Skeletal muscle cell (primary cell): ENCODE data around the gene ARPC1A.
A peak's percentile ranks its signal among the peaks of the same experiment; 100 is the strongest.
"Not testable (repeated sequence)": the region's sequence is repeated elsewhere in the genome, so short reads cannot be mapped to it uniquely, and the experiment has no call there.

Source experiments
- DNase-seq: peaks from one replicate; pipeline ENCODE4 v3.0.0-alpha.2; 2010; ENCODE audit warnings: low read depth
- H3K4me3 ChIP-seq: 2 replicates; pipeline ENCODE4 v1.5.1; 2011; ENCODE audit warnings: low read depth, mild to moderate bottlenecking, control low read depth, low read length, moderate library complexity

Gene ARPC1A

DNA sequence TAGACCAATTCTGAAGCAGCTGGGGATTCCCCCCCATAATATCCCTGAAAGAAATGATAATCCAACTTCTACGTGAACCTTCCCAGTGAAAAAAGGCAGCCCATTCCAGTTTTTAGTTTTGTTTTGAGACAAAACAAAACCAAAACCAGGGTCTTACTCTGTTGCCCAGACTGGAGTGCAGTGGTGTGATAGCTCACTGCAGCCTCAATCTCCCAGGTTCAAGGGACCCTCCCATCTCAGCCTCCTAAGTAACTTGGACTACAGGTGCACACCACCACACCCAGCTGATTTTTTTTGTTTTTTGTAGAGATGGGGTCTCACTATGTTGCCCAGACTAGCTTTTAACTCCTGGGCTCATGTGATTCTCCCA is 12.5 kb upstream of the ARPC1A start:
- no peak for DNase-seq
- no peak overlapping the region for H3K4me3 ChIP-seq

DNA sequence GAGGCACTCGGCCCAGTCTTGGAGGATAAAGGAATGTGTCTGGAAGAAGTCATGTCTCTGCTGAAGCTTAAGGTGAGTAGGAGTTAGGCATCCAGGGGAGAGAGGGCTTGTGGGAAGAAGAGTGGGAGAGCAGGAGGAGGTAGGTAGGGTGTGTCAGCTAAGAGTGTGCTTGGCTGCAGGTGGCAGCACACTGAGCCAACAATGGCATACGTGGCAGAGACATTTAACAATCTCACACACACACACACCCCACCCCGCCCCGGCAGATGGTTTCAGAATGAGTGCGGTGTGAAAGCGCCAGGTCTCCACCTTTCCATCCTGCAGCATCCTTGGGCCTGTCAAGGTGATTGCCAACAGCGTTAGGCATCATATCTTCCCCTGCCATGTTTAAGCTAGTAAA is 11.2 kb upstream of the ARPC1A start:
- no peak for DNase-seq

GRCh38 chr7:99320371-99320770 is 5.3 kb upstream of the ARPC1A start:
- DNase-seq, result no peak
- H3K4me3 ChIP-seq, result no peak overlapping the region

More for the DNA sequence above, 11.2 kb upstream of the ARPC1A start:
- no peak overlapping the region for H3K4me3 ChIP-seq

DNA sequence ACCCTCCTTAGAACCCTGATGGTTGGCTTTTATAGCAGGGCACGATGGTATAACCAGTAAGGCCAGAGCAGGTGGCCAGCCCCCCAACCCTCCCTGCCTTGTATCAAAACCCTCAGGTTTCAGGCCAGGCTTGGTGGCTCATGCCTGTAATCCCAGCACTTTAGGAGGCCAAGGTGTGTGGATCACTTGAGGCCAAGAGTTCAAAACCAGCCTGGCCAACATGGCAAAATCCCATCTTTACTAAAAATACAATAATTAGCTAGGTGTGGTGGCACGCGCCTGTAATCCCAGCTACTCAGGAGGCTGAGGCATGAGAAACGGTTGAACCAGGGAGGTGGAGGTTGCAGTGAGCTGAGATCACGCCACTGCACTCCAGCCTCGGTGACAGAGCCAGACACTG is 3.0 kb upstream of the ARPC1A start:
- DNase-seq, H3K4me3 ChIP-seq: not testable (repeated sequence)

DNA sequence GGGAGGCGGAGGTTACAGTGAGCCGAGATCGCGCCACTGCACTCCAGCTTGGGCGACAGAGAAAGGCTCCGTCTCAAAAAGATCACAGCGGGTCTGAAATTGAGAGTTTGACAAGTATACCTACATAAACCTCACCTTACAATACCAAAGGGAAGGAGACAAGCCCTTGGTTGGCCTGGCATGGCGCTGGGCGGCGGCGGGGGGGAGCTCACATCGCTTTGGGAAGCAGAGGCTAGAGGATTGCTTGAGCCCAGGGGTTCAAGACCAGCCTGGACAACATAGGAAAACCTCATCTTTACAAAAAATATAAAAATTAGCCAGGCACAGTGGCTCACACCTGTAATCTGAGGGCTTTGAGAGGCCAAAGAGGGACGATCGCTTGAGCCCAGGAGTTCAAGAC is 1.1 kb upstream of the ARPC1A start:
- peak overlapping the region; percentile 98 for H3K4me3 ChIP-seq
- no peak for DNase-seq

- no peak for DNase-seq
- H3K4me3 ChIP-seq, result peak overlapping the region; percentile 98
Observed at GRCh38 chr7:99325001-99325493, 651 bp upstream of the ARPC1A start.

GRCh38 chr7:99326408-99326782 is 697 bp downstream of the ARPC1A start:
- peak overlapping the region; percentile 98 for H3K4me3 ChIP-seq

GRCh38 chr7:99330314-99330961 is 4.7 kb downstream of the ARPC1A start:
- DNase-seq, result peak; percentile 59
- H3K4me3 ChIP-seq, result not testable (repeated sequence)

More at GRCh38 chr7:99326408-99326782, 697 bp downstream of the ARPC1A start:
- no peak for DNase-seq

- DNase-seq, result no peak
- H3K4me3 ChIP-seq, result no peak overlapping the region
Observed at GRCh38 chr7:99331002-99331401, 5.3 kb downstream of the ARPC1A start.

DNA sequence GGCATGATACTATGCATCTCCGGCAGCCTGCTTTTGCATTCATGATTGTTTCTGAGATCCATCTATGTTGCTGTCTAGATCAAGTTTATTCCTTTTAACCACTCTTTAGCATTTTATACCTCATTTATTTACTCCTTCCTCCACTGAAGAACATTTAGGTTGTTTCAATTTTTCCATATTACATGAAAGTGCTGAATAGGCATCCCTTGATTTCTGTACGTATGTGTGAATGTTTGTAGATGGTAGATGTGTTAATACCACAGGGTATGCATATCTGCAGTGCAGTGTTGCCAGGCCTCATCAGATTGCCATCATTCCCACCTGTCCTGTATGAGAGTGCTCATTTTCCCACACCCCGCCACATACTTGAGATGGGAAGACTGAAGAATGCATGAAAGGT is 13.9 kb downstream of the ARPC1A start:
- H3K4me3 ChIP-seq, result no peak overlapping the region
- DNase-seq, result no peak

DNA sequence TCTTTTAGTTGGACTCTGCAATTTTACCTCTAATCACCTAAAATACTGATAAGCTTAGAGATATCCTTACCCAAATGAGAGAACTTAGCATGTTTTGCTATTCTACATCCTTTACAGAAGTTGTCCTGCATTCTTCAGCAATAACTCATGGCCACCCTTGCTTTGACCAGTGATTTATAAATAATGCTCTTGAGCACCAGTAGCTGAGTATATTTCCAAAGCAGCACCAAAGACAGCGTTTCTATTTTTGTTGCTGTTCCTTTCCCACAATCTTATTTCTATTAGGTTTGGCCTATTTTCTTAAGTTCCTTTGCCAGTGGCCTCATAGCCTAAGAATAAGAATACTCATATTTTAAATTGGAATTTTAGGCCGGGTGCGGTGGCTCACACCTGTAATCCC is 15.0 kb downstream of the ARPC1A start:
- DNase-seq, result no peak
- no peak overlapping the region for H3K4me3 ChIP-seq

DNA sequence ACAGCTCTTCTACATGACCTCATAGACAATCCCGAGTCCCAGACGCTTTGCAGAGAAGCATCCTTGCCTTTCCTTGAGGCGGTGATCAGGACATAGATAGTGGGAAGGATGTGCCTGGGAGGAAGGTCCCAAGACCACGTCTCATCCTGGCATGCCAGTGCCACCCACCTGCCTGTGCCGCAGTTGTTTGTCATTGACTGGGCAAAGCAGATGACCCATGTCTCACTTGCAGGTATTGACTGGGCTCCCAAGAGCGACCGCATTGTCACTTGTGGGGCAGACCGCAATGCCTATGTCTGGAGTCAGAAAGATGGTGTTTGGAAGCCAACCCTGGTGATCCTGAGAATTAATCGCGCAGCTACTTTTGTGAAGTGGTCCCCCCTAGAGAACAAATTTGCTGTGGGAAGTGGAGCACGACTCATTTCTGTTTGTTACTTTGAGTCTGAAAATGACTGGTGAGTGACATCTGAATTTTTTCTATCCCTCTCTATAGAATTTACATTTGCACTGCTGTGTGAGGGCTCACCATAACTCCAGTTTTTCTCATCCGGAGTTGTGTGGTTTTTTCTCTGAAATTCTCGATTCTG is 18.5 kb downstream of the ARPC1A start:
- H3K4me3 ChIP-seq, result no peak overlapping the region
- no peak for DNase-seq

- H3K4me3 ChIP-seq, DNase-seq: not testable (repeated sequence)
Observed at GRCh38 chr7:99350641-99351040, 24.9 kb downstream of the ARPC1A start.

DNA sequence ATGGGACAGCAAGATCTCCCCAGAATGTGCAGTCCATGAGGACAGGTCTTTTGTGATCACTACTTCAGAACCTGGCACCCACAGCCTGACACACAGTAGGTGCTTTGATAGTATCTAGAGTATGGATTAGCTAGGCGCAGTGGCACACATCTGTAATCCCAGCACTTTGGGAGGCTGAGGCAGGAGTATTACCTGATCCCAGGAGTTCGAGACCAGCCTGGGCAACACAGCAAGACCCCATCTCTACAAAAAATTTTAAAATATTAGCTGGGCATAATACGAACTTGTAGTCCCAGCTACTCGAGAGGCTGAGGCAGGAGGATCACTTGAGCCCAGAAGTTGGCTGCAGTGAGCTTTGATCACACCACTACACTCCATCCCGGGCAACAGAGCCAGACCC is 26.5 kb downstream of the ARPC1A start:
- no peak for DNase-seq
- no peak overlapping the region for H3K4me3 ChIP-seq

GRCh38 chr7:99355098-99355497 is 29.4 kb downstream of the ARPC1A start:
- H3K4me3 ChIP-seq, result no peak overlapping the region
- no peak for DNase-seq

- no peak for DNase-seq
Observed at GRCh38 chr7:99357701-99358490, 32.2 kb downstream of the ARPC1A start.

GRCh38 chr7:99358521-99358920 is 32.8 kb downstream of the ARPC1A start:
- DNase-seq, H3K4me3 ChIP-seq: not testable (repeated sequence)

More at GRCh38 chr7:99357701-99358490, 32.2 kb downstream of the ARPC1A start:
- H3K4me3 ChIP-seq, result no peak overlapping the region

GRCh38 chr7:99359465-99360154 is 33.9 kb downstream of the ARPC1A start:
- DNase-seq, result no peak
- H3K4me3 ChIP-seq, result no peak overlapping the region

- DNase-seq, result no peak
- no peak overlapping the region for H3K4me3 ChIP-seq
Observed at GRCh38 chr7:99362801-99363200, 37.1 kb downstream of the ARPC1A start.

DNA sequence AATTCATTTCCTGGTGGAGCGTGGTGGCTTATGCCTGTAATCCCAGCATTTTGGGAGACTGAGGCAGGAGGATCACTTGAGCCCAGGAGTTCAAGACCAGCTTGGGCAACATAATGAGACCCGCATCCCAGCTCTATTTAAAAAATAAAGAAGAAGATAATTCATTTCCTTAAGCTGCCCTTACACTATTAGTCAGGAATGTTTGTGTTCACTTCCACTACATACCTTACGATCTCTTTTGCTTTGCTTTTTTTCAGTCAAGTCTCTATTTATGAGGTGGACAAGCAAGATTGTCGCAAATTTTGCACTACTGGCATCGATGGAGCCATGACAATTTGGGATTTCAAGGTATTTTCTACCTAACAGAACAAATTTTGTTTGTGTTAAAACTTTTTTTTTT is 37.6 kb downstream of the ARPC1A start:
- no peak for DNase-seq
- H3K4me3 ChIP-seq, result no peak overlapping the region
